ENCODE results near the gene TMEM30A.

TMEM30A gene

GRCh38 chr6:75317503-75318206, 33.1 kb upstream of the TMEM30A start:
- H3K4me3 ChIP-seq (ENCODE audit: low read depth, low read length) = no peak overlapping the region; the same call in 1 of the 2 replicates
- TF ChIP-seq, protein P1, sequence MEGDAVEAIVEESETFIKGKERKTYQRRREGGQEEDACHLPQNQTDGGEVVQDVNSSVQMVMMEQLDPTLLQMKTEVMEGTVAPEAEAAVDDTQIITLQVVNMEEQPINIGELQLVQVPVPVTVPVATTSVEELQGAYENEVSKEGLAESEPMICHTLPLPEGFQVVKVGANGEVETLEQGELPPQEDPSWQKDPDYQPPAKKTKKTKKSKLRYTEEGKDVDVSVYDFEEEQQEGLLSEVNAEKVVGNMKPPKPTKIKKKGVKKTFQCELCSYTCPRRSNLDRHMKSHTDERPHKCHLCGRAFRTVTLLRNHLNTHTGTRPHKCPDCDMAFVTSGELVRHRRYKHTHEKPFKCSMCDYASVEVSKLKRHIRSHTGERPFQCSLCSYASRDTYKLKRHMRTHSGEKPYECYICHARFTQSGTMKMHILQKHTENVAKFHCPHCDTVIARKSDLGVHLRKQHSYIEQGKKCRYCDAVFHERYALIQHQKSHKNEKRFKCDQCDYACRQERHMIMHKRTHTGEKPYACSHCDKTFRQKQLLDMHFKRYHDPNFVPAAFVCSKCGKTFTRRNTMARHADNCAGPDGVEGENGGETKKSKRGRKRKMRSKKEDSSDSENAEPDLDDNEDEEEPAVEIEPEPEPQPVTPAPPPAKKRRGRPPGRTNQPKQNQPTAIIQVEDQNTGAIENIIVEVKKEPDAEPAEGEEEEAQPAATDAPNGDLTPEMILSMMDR (IDR thresholded peaks at IDR 0.05; ENCODE audit: low read depth, low read length) = no peak

- no peak overlapping the region for H3K4me3 ChIP-seq (ENCODE audit: low read depth, low read length)
- TF ChIP-seq, protein P1 (IDR thresholded peaks at IDR 0.05; ENCODE audit: low read depth, low read length) = no peak
Observed at GRCh38 chr6:75315978-75316377, 31.4 kb upstream of the TMEM30A start.

GRCh38 chr6:75308250-75308988, 23.8 kb upstream of the TMEM30A start:
- no peak overlapping the region for H3K4me3 ChIP-seq (ENCODE audit: low read depth, low read length)
- TF ChIP-seq, protein P1 (IDR thresholded peaks at IDR 0.05; ENCODE audit: low read depth, low read length) = no peak

DNA sequence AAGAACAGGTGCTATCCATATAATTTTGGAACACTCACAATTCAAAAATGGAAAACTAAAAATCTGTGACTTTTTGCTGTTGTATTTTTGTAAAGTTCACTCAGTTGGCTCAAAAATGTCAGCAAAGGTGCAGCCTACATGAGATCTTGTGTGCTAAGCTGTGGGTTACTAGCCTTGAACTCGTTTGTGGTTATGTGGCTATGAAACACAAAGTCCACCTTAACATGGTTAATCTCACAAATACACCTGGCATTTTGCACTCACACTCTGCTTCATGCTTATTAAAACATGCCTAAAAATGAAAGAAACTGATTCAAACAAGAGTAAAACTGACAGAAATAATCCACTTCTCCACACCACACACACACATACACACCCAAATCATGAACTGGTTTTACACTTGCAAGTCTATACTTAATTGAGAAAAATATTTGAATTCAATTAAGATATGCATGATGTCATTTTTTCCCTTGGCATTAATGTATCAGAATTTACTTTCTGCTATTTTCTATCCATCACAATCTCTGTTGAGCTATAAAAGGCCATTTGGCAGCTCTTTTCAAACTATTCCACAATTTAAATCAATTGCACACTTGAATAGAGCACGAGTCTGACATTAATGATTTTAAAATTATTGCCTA, 22.9 kb upstream of the TMEM30A start:
- no peak overlapping the region for H3K4me3 ChIP-seq (ENCODE audit: low read depth, low read length)
- TF ChIP-seq, protein P1 (IDR thresholded peaks at IDR 0.05; ENCODE audit: low read depth, low read length) = no peak

GRCh38 chr6:75306064-75306463, 21.5 kb upstream of the TMEM30A start:
- no peak overlapping the region for H3K4me3 ChIP-seq (ENCODE audit: low read depth, low read length)
- TF ChIP-seq, protein P1 (IDR thresholded peaks at IDR 0.05; ENCODE audit: low read depth, low read length) = no peak

- TF ChIP-seq, protein P1 (IDR thresholded peaks at IDR 0.05; ENCODE audit: low read depth, low read length) = no peak
- no peak overlapping the region for H3K4me3 ChIP-seq (ENCODE audit: low read depth, low read length)
Observed at GRCh38 chr6:75305573-75305972, 21.0 kb upstream of the TMEM30A start.

GRCh38 chr6:75302280-75302679, 17.7 kb upstream of the TMEM30A start:
- TF ChIP-seq, protein P1 (IDR thresholded peaks at IDR 0.05; ENCODE audit: low read depth, low read length) = no peak
- H3K4me3 ChIP-seq (ENCODE audit: low read depth, low read length) = no peak overlapping the region

Data from WI38 (cell line).